HG02571 (cell line): ENCODE data around the gene PLCH1.
A peak's percentile ranks its signal among the peaks of the same experiment; 100 is the strongest.

Experiments
- ATAC-seq: cut with Tn5 transposase; IDR thresholded peaks from one replicate; pipeline ENCODE4 v1.9.1; 2021; ENCODE audit warnings: mild to moderate bottlenecking, moderate library complexity; ENCODE audit not compliant: unreplicated experiment

The PLCH1 gene

GRCh38 chr3:155553780-155554179, 191.1 kb downstream of the PLCH1 start:
- ATAC-seq: no peak

DNA sequence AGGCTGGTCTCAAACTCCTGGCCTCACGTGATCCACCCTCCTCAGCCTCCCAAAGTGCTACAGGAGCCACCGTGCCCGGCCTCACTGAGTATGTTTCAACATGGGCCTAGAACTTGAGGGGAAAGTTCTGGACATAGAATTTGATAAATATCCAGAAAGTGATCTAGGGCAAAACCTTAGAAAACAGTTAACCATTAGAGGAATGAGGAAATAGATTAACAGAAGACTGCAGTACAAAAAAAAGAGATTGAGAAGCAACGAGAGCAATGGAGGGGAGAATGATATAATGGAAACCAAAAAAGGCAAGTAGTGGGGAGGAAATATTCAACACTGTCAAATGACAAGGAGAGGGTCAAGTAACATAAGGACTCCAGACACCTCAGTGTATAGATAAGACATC, 191.5 kb downstream of the PLCH1 start:
- no peak for ATAC-seq

GRCh38 chr3:155550391-155550790, 194.5 kb downstream of the PLCH1 start:
- no peak for ATAC-seq

- no peak for ATAC-seq
Measured at GRCh38 chr3:155549087-155549486, 195.8 kb downstream of the PLCH1 start.

DNA sequence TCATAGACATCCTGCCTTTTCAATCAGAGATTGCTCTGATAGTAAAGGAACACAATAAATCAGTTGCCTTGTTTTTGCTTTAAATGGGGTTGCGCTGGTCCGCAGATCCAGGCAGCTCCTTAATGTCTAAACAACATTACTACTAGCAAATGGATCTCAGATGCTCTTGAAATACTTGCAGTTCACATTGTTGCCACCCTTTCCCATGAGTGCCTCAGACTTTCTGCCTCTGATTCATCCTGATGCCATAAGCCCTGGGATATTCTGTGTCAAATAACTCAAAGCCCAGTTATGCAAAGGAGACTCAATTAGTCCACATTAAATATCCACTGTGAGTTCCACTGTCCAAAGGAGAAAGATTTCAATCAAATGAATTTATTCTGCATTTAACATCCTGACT, 196.7 kb downstream of the PLCH1 start:
- ATAC-seq: no peak

GRCh38 chr3:155535098-155535497, 209.8 kb downstream of the PLCH1 start:
- ATAC-seq: no peak

- ATAC-seq: no peak
Measured at GRCh38 chr3:155528579-155528978, 216.3 kb downstream of the PLCH1 start.

GRCh38 chr3:155525324-155525833, 219.5 kb downstream of the PLCH1 start:
- ATAC-seq: no peak

DNA sequence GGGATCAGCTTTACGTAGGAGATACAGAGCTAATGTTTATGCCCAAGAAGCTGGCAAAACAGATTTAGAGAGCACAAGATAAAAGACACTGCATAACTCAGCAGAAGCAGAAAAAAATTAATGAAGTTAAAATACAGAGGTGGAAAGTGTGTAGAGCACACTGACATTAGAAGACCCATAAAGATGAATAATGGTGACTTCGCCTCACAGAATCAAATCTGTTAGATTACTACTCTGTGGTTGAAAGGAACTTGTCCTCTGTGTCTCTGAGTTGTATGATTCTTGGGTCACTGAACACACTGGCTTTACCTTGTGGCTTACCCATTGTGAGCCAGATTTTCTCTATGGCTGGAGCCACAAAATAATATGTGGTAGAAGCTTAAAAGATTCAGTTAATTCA, 224.4 kb downstream of the PLCH1 start:
- no peak for ATAC-seq

- no peak for ATAC-seq
Measured at GRCh38 chr3:155519078-155519477, 225.8 kb downstream of the PLCH1 start.

DNA sequence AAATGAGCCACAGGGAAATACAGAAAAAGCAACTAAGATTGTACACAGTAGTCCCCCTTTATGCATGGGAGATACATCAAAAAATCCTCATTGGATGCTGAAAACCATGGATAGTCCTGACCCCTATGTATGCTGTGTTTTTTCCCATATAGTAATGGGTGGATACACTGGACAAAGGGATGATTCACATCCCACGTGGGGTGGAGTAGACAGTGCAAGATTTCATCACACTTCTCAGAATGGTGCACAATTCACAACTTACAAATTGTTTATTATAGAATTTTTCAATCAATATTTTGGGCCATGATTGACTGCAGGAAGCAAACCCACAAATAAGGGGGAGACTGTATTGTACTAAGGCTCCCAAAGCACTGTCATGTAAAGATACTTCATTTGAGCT, 227.0 kb downstream of the PLCH1 start:
- no peak for ATAC-seq

GRCh38 chr3:155516439-155516838, 228.4 kb downstream of the PLCH1 start:
- no peak for ATAC-seq

GRCh38 chr3:155512867-155513261, 232.0 kb downstream of the PLCH1 start:
- ATAC-seq: no peak

- ATAC-seq: no peak
Measured at GRCh38 chr3:155512175-155512866, 232.6 kb downstream of the PLCH1 start.

DNA sequence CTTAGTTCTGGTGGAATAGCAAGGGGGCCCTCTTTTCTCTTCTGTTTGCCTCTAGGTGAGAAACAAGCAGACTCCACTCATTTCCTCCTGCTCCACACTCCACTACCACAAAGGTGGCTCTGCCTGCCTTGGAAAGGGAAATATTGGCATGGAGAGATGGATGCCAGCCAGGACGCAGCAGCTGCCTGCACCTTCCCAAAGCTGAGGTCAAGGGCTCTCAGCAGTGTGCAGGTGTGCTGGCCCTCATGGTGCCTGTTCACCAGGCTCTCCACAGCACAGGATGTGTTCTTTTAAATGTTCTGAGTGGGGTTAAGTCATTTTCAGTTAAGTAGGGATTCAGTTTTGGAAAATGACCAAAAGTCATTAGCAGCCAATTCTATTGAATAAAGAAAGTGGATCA, 240.2 kb downstream of the PLCH1 start:
- ATAC-seq: no peak

GRCh38 chr3:155502630-155503029, 242.2 kb downstream of the PLCH1 start:
- no peak for ATAC-seq

GRCh38 chr3:155500194-155500818, 244.6 kb downstream of the PLCH1 start:
- ATAC-seq: no peak

DNA sequence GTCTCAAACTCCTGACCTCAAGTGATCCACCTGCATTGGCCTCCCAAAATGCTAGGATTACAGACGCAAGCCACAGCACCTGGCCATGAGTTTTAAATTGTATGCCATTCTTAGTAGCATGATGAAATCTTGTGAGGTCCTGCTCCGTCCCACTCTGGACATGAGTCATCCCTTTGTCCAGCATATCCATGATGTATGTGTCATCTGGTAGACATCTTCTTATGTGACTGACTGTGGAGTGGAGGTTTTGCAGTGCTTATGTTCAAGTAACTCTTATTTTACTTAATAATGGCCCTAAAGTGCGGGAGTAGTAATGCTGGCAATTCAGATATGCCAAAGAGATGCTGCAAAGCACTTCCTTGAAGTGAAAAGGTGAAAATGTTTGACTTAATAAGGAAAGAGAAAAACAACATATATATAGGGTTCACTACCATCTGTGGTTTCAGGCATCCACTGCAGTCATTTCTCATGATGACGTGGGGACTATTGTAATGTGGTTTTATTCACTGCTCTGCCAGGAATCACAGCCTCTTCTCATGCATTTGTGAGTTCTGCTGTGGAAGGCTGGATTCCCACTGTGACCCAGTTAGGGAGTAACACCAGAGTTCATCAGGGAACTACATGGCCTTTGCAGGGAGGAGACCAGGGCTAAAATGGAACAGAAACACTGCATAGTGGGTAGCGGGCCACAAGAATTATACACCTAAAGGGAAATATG, 246.8 kb downstream of the PLCH1 start:
- no peak for ATAC-seq

DNA sequence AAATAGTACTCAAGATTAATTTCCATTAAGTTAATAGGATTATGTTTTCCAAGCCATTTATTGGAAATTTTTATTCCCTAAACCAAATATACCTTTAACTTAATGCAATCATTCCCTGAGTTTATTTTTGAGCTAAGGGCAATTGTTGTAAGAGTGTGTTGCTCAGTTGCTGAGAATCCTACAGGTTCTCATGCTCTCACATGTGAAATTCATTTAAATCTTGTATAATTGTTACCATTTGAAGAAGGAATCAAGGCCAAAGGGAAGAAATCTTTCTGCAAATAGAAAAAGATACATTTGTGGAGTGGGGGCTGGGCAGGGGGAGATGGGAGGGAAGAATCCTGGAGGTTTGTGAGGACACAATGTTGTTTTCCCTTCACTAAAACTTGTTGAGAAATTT, 248.7 kb downstream of the PLCH1 start:
- ATAC-seq: no peak

DNA sequence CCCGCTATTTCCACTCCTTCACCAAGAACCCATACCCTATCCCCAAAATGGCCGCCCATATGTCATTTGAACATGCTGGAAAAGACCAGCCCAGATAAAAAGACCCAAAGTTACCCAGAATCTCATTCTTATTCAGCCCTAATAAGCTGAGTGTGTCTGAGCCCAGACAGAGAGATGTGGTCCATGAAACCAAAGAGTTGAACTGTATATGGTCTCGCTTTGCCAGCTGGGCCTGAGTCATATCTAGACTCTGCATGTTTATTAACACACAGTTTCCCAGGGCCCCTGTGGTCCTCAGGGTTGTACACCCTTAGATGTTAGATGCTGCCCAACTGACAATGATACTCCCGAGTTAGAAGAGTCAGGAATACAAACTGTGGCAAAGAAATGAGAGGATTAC, 249.5 kb downstream of the PLCH1 start:
- peak; percentile 69 for ATAC-seq

DNA sequence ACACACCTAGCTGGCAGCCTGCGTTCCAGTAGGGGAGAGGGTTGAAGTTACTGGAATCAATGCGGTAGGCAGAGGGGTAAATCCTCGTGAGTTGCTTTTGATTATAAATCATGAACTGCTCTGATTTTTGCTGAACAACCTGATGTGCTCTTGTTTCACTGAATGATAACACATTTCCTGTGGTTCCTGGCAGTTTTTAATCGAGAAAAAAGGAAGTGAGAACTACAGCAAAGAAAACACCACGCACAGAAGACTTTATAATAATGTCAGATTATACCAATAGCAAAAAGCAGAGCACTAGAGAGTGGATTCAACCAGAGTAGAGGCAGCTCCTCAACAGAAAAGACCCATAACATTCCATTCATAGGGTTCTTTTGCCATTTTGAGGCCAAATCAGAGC, 250.5 kb downstream of the PLCH1 start:
- no peak for ATAC-seq

GRCh38 chr3:155492841-155493240, 252.0 kb downstream of the PLCH1 start:
- no peak for ATAC-seq
